Chondrocyte (in vitro differentiated cells): Measurements from ENCODE around the gene VCP. TPM values are rescaled to one million over a fixed set of nuclear protein-coding genes. Genes with fewer than 3 reads are reported as not detected.
A peak's percentile ranks its signal among the peaks of the same experiment; 100 is the strongest.

ENCODE experiments used
- DNase-seq: peaks from one replicate; pipeline ENCODE4 v3.0.0; 2021; ENCODE audit warnings: mixed read lengths, low spot score
- H3K27ac Mint-ChIP-seq: one replicate; pipeline ENCODE4 v1.8.0; 2021; ENCODE audit warnings: mild to moderate bottlenecking, moderate library complexity, mixed read lengths; ENCODE audit not compliant: unreplicated experiment
- H3K27me3 Mint-ChIP-seq: 2 replicates; pipeline ENCODE4 v1.8.0; 2021; ENCODE audit warnings: low read depth, mixed read lengths
- H3K36me3 Mint-ChIP-seq: 2 replicates; pipeline ENCODE4 v1.8.0; 2021; ENCODE audit warnings: low read depth, mixed read lengths
- H3K4me1 Mint-ChIP-seq: 2 replicates; pipeline ENCODE4 v1.8.0; 2021; ENCODE audit warnings: low read depth, mild to moderate bottlenecking, mixed read lengths
- H3K4me3 Mint-ChIP-seq: one replicate; pipeline ENCODE4 v1.8.0; 2021; ENCODE audit warnings: mild to moderate bottlenecking, moderate library complexity, mixed read lengths; ENCODE audit not compliant: unreplicated experiment
- H3K9me3 Mint-ChIP-seq: 2 replicates; pipeline ENCODE4 v1.8.0; 2021; ENCODE audit warnings: low read depth, mixed read lengths
- total RNA-seq: library from RNA; stranded (reverse); gene quantifications from 3 replicates; pipeline ENCODE4 v1.2.1, GENCODE V29; 2021
- TF ChIP-seq, protein P1 (sequence below): fragments of 200-600 bp; sonication (generic); IDR thresholded peaks from 2 replicates; pipeline ENCODE4 v1.5.0; 2021; ENCODE audit warnings: antibody characterized with exemption, mild to moderate bottlenecking, moderate library complexity

Gene VCP
- total RNA-seq, 1 donor from 2014 or later, result 254 TPM

- TF ChIP-seq, protein P1, sequence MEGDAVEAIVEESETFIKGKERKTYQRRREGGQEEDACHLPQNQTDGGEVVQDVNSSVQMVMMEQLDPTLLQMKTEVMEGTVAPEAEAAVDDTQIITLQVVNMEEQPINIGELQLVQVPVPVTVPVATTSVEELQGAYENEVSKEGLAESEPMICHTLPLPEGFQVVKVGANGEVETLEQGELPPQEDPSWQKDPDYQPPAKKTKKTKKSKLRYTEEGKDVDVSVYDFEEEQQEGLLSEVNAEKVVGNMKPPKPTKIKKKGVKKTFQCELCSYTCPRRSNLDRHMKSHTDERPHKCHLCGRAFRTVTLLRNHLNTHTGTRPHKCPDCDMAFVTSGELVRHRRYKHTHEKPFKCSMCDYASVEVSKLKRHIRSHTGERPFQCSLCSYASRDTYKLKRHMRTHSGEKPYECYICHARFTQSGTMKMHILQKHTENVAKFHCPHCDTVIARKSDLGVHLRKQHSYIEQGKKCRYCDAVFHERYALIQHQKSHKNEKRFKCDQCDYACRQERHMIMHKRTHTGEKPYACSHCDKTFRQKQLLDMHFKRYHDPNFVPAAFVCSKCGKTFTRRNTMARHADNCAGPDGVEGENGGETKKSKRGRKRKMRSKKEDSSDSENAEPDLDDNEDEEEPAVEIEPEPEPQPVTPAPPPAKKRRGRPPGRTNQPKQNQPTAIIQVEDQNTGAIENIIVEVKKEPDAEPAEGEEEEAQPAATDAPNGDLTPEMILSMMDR, result no peak
- Mint-ChIP-seq H3K9me3 (no peaks in the 10 kb centered on the region), H3K4me3 (no peak overlapping the region), H3K4me1 (peaks cover 36% of the 10 kb centered on the region), H3K27me3 (no peaks in the 10 kb centered on the region), H3K27ac (no peak overlapping the region), H3K36me3 (peaks cover 10% of the 10 kb centered on the region)
- no peak for DNase-seq
Measured at GRCh38 chr9:35075358-35075757, 2.9 kb upstream of the VCP start.

- H3K9me3 Mint-ChIP-seq, result no peaks in the 10 kb centered on the region
- no peak for DNase-seq
- no peak overlapping the region for H3K4me3 Mint-ChIP-seq
- H3K27ac Mint-ChIP-seq, result no peak overlapping the region
- peaks cover 37% of the 10 kb centered on the region for H3K4me1 Mint-ChIP-seq
- TF ChIP-seq, protein P1, result no peak
- no peaks in the 10 kb centered on the region for H3K27me3 Mint-ChIP-seq
- peaks cover 10% of the 10 kb centered on the region for H3K36me3 Mint-ChIP-seq
Measured at GRCh38 chr9:35074791-35075190, 2.4 kb upstream of the VCP start.

DNA sequence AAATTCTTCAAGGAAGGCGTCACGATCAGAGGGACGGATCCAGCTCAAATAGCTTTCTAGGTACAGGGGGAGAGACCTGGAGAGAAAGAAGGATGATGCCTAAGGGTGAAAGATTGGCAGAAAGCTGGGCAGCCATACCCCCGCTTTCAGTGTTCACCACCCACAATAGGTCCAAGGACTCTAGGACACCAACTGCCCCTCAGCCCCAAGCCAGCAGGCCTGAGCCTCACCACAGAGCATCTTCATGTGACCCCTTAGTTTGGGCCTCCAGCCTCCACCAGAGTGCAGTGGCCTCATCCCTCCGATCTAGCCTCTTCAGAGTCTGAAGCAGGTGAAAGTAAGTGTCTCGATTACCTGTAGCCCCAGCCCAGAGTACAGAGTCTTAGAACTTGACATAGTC is 1.7 kb upstream of the VCP start:
- TF ChIP-seq, protein P1, result no peak
- Mint-ChIP-seq H3K27me3 (no peaks in the 10 kb centered on the region), H3K27ac (no peak overlapping the region), H3K4me1 (peaks cover 41% of the 10 kb centered on the region), H3K9me3 (no peaks in the 10 kb centered on the region), H3K36me3 (peaks cover 10% of the 10 kb centered on the region), H3K4me3 (no peak overlapping the region)
- DNase-seq, result no peak

GRCh38 chr9:35073279-35073612 is 821 bp upstream of the VCP start:
- Mint-ChIP-seq H3K27me3 (no peaks in the 10 kb centered on the region), H3K27ac (peak overlapping the region; percentile 97), H3K36me3 (peaks cover 10% of the 10 kb centered on the region), H3K4me1 (peaks cover 41% of the 10 kb centered on the region), H3K9me3 (no peaks in the 10 kb centered on the region), H3K4me3 (no peak overlapping the region)
- DNase-seq, result no peak
- TF ChIP-seq, protein P1, result no peak

DNA sequence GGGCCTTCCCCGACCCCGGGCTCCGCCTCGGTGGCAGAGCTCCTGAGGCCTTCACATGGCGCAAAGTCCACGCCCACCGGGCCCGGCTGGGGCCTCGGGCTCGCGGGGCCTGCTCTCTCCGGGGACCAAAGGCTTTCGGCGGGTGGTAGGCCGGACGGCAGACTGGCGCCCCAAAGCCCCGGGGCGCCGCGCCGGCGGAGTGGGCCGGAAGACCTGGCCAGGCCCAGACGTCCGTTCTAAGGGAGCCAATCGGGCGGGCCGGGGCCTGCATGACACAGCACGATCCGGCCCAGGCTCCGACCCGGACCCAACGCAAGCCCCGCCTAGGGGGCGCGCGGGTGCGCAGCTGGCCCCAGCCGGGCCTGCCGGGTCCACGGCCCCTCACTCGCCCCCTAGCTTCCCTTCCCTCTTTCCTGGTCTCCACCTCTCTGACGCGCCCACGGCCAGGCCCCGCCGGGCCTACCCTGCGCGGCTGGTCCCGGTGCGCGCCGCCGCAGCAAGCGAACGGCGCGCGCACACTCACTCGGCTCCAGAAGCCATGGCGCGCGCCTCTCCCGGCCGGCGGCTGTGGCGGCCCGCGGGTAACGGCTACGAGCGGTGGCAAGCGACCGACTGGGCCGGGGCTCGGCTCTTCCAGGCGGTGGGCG is 488 bp downstream of the VCP start:
- peak overlapping the region; percentile 83 for H3K4me3 Mint-ChIP-seq
- H3K9me3 Mint-ChIP-seq, result no peaks in the 10 kb centered on the region
- no peak for DNase-seq
- peak overlapping the region; percentile 97 for H3K27ac Mint-ChIP-seq
- H3K36me3 Mint-ChIP-seq, result peaks cover 17% of the 10 kb centered on the region
- TF ChIP-seq, protein P1, result peak; percentile 73
- no peaks in the 10 kb centered on the region for H3K27me3 Mint-ChIP-seq
- H3K4me1 Mint-ChIP-seq, result peaks cover 42% of the 10 kb centered on the region
